H1 (cell line): ENCODE data around the gene TPST2. TPM values are rescaled to one million over a fixed set of nuclear protein-coding genes. Genes with fewer than 3 reads are reported as not detected.

Experiments
- CTBP2 ChIP-seq: IDR thresholded peaks from 2 replicates; pipeline ENCODE4 v1.7.0; 2011; ENCODE audit warnings: borderline replicate concordance, mild to moderate bottlenecking, moderate library complexity, mixed read lengths, low read length; ENCODE audit not compliant: insufficient read depth, insufficient read length
- EGR1 ChIP-seq: IDR thresholded peaks from 2 replicates; pipeline ENCODE4 v1.6.1; 2011; ENCODE audit warnings: low read depth, low read length, borderline replicate concordance
- MAFK ChIP-seq: IDR thresholded peaks from 2 replicates; pipeline ENCODE4 v1.6.1; 2012; ENCODE audit warnings: low read depth, mild to moderate bottlenecking, improper control_type of control experiment, low read length
- NANOG ChIP-seq: IDR thresholded peaks from 2 replicates; pipeline ENCODE4 v1.6.1; 2011; ENCODE audit warnings: low read length, low read depth, mild to moderate bottlenecking, inconsistent platforms; ENCODE audit not compliant: insufficient read depth, poor library complexity, severe bottlenecking
- NRF1 ChIP-seq: IDR thresholded peaks from 2 replicates; pipeline ENCODE4 v1.6.1; 2011; ENCODE audit warnings: mild to moderate bottlenecking, low read depth, low read length, improper control_type of control experiment
- RAD21 ChIP-seq, 2 experiments: IDR thresholded peaks in 1 of 2; conservative IDR thresholded peaks in 1 of 2; 2 replicates each; pipeline ENCODE4 v1.6.1; 2011; ENCODE audit warnings: low read depth in 2 of 2, low read length in 2 of 2, improper control_type of control experiment in 1 of 2, inconsistent platforms in 1 of 2, mild to moderate bottlenecking in 1 of 2, moderate library complexity in 1 of 2
- polyA plus RNA-seq, 7 experiments: library from polyadenylated mRNA; depleted of rRNA in 3 of 7; stranded (reverse) in 5 of 7; unstranded in 2 of 7; fragments of >200 nt in 5 of 7; fragments of 200-250 nt in 2 of 7; gene quantifications; 1 replicate in 5 of 7; 2 replicates in 1 of 7; 4 replicates in 1 of 7; pipeline versions ENCODE4 v1.2.1 to v1.2.3, GENCODE V29; 2011 to 2013; ENCODE audit warnings: missing spikeins in 2 of 7, mixed read lengths in 2 of 7
- total RNA-seq: library from RNA; stranded (reverse); fragmentation: NEBNext Ultra II Directional; extraction: Animal tissue kit (Norgen Biotek cat#: 25700); gene quantifications from 2 replicates; pipeline ENCODE4 v1.2.1, GENCODE V29; 2021

Gene TPST2
- total and polyA plus RNA-seq, 2 of the 8 experiments (the other 6 are each of a cell fraction or from before 2014, with no cell fraction given) = 58.8 to 143 TPM

GRCh38 chr22:26635117-26635516 is 45.2 kb upstream of the TPST2 start (continued):
- TF ChIP-seq NRF1 = no peak
- TF ChIP-seq RAD21 (IDR thresholded peaks at IDR 0.05 in 1 of 2, conservative IDR thresholded peaks at IDR 0.05 in 1 of 2; ENCODE audit: low read depth in 2 of 2, low read length in 2 of 2) = no peak
- no peak for TF ChIP-seq CTBP2
- no peak for TF ChIP-seq EGR1
- no peak for TF ChIP-seq NANOG
- TF ChIP-seq MAFK = no peak
